ENCODE results near the gene KIF1B.

GRCh38 chr1:10429868-10430215 lies 219.5 kb downstream of the KIF1B start:
- TF ChIP-seq CTCF (IDR thresholded peaks at IDR 0.05; ENCODE audit: low read depth, low read length, missing input control) (no peak), TAF1 (conservative IDR thresholded peaks at IDR 0.05) (no peak), ZBTB33 (IDR thresholded peaks at IDR 0.05) (no peak), GABPA (IDR thresholded peaks at IDR 0.05 in 1 of 2, conservative IDR thresholded peaks at IDR 0.05 in 1 of 2) (no peak), RXRA (IDR thresholded peaks at IDR 0.05) (no peak), EGR1 (IDR thresholded peaks at IDR 0.05; ENCODE audit: low read depth in 2 of 2) (no peak), YY1 (IDR thresholded peaks at IDR 0.05) (no peak), MAX (IDR thresholded peaks at IDR 0.05) (no peak)

All from liver (tissue), 3 donors.